GM18505 (cell line): ENCODE measurements around the gene KLRD1.
"Not testable (repeated sequence)": the region's sequence is repeated elsewhere in the genome, so short reads cannot be mapped to it uniquely, and the experiment has no call there.

Source experiments
- ATAC-seq: cut with Tn5 transposase; IDR thresholded peaks from one replicate; pipeline ENCODE4 v1.9.1; 2021; ENCODE audit not compliant: unreplicated experiment
- POLR2A ChIP-seq: IDR thresholded peaks from 4 replicates; pipeline ENCODE4 v1.6.1; 2011; ENCODE audit warnings: borderline replicate concordance; ENCODE audit not compliant: insufficient read depth, insufficient read length; ENCODE audit errors: extremely low read depth

KLRD1 gene

DNA sequence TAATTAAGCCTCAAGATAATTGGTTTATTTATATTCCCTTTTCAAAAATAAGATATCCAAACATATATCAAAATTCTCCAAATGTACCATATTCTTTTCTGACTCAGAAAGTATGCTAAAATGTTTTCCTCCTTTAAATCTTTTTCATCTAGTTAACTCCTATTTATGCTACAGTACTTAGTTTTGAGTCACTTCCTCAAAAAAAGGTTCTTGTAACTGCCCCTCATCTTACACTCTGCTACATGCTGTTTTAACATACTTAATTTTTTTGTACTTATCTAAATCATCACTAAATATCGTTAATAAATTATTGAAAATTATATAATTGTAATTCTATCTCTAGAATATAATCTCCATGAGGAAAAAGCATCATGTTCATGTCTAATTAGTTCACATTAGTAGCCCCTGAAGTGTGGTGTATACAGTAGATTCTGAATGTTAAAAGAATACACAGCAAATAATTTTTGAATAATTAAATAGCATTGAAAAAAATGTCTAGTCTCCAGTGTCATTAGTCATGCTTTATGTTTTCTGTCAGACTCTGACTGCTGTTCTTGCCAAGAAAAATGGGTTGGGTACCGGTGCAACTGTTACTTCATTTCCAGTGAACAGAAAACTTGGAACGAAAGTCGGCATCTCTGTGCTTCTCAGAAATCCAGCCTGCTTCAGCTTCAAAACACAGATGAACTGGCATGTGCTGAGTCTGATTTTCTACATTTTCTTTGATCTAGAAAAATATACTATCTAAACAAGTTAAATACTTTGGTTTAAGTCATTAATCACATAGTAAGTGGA is 3.5 kb downstream of the KLRD1 start:
- no peak for ATAC-seq
- no peak for TF ChIP-seq POLR2A

DNA sequence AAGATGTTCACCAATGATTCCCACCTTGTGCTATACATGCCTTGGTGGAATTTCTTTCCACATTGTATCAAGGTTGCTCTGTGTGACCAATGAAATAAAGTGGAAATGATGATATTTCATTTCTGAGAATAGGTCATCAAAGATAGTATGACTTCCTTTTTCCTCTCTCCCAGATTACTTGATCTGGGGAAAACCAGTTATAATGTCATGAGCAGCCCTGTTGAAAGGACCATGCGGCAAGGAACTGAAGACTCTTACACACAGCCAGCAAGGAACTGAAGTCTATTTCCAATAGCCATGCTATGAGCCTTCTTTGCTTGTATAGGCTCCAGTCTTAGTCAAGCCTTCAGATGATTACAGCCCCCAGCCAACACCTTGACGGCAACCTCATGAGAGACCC is 11.7 kb downstream of the KLRD1 start:
- ATAC-seq, result no peak
- no peak for TF ChIP-seq POLR2A

DNA sequence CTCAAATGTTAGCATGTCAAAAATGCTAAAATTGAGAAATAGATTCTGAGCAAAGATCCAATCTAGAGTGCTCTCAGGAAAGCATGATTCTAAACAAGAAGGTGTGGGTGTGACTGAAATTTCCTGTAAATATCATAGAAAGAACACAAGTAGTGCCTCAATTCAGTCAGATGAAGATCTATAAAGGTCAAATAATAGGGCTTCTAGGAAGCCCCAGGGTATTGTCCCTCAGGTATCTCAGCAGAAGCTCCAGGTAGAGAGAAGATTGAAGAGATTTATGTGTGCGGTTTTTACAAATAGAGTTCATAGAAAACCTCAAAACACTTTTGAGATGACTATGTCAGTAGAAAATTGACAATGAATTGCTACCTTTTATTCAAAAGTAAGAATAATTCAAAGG is 13.0 kb downstream of the KLRD1 start:
- TF ChIP-seq POLR2A, result no peak
- no peak for ATAC-seq

- ATAC-seq, result not testable (repeated sequence)
Measured at GRCh38 chr12:10328691-10329090, 21.0 kb downstream of the KLRD1 start.

DNA sequence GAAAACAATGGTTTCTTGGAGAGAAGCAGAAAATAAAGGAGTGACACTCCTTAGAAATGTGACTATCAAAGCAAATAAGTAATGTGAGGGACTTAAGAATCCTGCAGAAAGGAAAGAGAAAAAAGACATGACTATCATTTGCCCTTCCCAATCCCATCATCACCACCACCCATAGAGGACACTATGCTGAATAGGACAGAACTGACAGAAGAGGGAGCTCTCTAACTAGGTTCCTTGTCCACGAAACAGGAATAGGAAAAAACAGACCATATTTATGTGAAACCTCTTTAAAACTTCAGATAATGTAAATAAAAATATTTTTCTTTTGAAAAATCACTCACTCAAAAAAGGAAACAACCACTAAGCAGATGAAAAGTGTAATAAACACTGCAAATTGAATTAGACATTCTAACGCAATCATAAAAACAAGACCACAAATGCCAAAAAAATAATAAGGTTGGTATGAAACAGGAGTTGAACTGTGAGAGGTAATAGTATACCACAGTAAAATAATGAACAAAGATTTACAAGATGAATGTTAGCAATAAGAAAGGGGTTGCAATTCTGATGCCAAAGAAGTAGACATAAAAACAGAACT is 24.1 kb downstream of the KLRD1 start:
- TF ChIP-seq POLR2A, result no peak
- no peak for ATAC-seq

DNA sequence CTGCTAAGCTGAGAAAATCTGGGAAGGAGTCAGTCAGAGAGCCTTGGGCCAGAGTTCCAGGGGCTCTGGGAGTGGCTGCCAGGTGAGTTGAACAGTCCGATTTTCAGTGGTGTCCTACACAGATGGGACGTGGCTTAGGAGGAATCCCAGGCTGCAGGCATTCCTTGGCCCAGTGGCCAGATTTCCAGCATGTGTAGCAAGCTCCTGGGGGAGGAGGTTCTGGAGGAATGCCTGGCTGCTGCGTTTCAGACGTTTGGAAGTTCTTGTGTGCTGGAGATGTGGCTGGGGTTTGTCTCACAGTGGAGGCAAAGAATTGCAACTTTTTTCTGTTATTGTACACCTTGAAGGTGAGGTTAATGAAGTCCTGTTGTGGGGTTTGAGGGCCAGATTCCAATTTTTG is 28.5 kb downstream of the KLRD1 start:
- ATAC-seq, result not testable (repeated sequence)

DNA sequence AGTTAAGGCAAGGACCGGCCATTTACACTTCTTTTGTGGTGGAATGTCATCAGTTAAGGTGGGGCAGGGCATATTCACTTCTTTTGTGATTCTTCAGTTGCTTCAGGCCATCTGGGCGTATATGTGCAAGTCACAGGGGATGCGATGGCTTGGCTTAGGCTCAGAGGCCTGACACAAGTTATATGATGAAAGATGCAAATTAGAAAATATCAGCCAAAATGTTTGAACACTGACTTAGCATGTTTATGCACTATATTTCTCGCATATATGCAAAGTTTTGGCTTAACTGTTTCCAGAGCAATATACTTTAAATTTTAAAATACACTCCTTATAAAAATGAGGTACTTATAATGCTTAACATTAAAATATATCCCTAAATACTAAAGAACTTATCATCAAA is 30.8 kb downstream of the KLRD1 start:
- not testable (repeated sequence) for ATAC-seq

- no peak for TF ChIP-seq POLR2A
- ATAC-seq, result no peak
Measured at GRCh38 chr12:10339053-10339840, 31.6 kb downstream of the KLRD1 start.

DNA sequence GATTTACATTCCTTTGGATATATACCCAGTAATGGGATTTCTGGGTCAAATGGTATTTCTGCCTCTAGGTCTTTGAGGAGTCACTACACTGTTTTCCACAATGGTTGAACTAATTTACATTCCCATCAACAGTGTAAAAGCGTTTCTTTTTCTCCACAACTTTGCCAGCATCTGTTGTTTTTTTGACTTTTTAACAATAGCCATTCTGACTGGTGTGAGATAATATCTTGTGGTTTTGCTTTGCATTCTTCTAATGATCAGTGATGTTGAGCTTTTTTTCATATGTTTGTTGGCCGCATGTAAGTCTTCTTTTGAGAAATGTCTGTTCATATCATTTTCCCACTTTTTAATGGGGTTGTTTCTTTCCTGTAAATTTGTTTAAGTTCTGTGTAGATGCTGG is 33.3 kb downstream of the KLRD1 start:
- ATAC-seq, result not testable (repeated sequence)

DNA sequence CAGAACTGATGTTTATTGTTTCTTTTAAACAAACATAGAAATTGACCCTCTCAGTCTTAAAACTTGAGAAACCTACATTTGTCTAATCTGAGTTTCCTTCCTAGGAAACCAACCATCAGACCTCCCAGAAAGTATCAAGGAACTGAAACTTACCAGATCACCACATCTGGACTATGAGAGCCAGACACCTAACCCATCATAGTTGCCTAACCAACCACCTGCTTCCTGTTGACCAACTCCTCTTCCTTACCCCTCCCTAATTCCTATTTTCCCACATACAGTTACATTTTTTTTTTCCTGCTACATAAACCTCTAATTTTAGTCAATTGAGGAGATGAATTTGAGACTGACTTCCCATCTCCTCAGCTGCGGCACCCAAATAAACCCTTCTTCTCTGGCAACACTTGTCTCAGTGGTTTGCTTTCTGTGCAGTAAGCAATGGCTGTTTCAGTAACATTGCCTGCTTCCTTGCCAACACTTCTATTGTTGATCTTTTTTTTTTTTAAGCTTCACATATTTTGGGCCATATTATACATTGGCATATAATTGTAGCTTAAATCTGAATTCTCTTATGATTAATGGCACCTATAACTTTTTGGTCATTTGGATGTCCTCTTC is 34.3 kb downstream of the KLRD1 start:
- ATAC-seq, result no peak
- TF ChIP-seq POLR2A, result no peak

- not testable (repeated sequence) for ATAC-seq
Measured at GRCh38 chr12:10351457-10351856, 43.8 kb downstream of the KLRD1 start.

GRCh38 chr12:10354071-10354470 is 46.4 kb downstream of the KLRD1 start:
- TF ChIP-seq POLR2A, result no peak
- no peak for ATAC-seq

GRCh38 chr12:10354502-10354901 is 46.8 kb downstream of the KLRD1 start:
- ATAC-seq, result no peak
- no peak for TF ChIP-seq POLR2A

DNA sequence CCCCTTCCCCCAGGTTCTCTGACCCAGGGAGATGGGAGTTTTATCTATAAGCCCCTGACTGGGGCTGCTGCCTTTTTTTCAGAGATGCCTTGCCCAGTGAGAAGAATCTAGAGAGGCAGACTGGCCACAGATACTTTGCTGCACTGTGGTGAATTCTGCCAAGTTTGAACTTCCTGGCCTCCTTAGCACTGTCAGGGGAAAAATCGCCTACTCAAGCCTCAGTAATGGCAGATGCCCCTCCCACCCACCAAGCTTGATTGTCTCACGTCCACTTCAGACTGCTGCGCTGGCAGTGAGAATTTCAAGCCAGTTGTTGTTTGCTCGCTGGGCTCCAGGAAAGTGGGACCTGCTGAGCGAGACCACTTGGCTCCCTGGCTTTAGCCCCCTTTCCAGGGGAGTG is 50.5 kb downstream of the KLRD1 start:
- TF ChIP-seq POLR2A, result no peak
- ATAC-seq, result no peak

- ATAC-seq, result no peak
- no peak for TF ChIP-seq POLR2A
Measured at GRCh38 chr12:10358969-10359368, 51.3 kb downstream of the KLRD1 start.
